ENCODE measurements around the gene MYD88. TPM values are rescaled to one million over a fixed set of nuclear protein-coding genes. Genes with fewer than 3 reads are reported as not detected.

Gene MYD88
- polyA plus RNA-seq, 1 donor from 2014 or later: 0.14 TPM

- H3K9me2 ChIP-seq (ENCODE audit: insufficient read depth, low read length): no peaks in the 10 kb centered on the region
- H3K9ac ChIP-seq (ENCODE audit: low read length): no peak overlapping the region
- no peaks in the 10 kb centered on the region for H3K9me3 ChIP-seq (ENCODE audit: low read length)
- TF ChIP-seq MXI1 (conservative IDR thresholded peaks at IDR 0.05; ENCODE audit: poor library complexity, severe bottlenecking) (no peak), CTCF (IDR thresholded peaks at IDR 0.05; ENCODE audit: poor library complexity, severe bottlenecking) (no peak), TAF1 (IDR thresholded peaks at IDR 0.05; ENCODE audit: low read depth) (no peak), RAD21 (conservative IDR thresholded peaks at IDR 0.05) (no peak), SMC3 (conservative IDR thresholded peaks at IDR 0.05; ENCODE audit: poor library complexity) (no peak), POLR2AphosphoS5 (IDR thresholded peaks at IDR 0.05) (no peak), REST (IDR thresholded peaks at IDR 0.05; ENCODE audit: borderline replicate concordance) (no peak), EP300 (conservative IDR thresholded peaks at IDR 0.05; ENCODE audit: poor library complexity, severe bottlenecking) (no peak), EZH2 (IDR thresholded peaks at IDR 0.05; ENCODE audit: borderline replicate concordance, insufficient read depth, low read length, poor library complexity, severe bottlenecking) (no peak)
- H3K27ac ChIP-seq (ENCODE audit: low read length): no peak overlapping the region
- no peaks in the 10 kb centered on the region for H4K20me1 ChIP-seq (ENCODE audit: insufficient read depth)
- no peaks in the 10 kb centered on the region for H3F3A ChIP-seq (ENCODE audit: insufficient read depth, low read length, poor library complexity, severe bottlenecking)
- H2AFZ ChIP-seq (ENCODE audit: low read depth, low read length): no peak overlapping the region
- H3K79me2 ChIP-seq (replicated peaks; ENCODE audit: insufficient read depth, low read length): no peaks in the 10 kb centered on the region
- no peaks in the 10 kb centered on the region for H3K36me3 ChIP-seq (ENCODE audit: insufficient read depth, low read length)
- no peak overlapping the region for H3K4me3 ChIP-seq (ENCODE audit: low read length)
- no peak overlapping the region for H3K4me2 ChIP-seq (ENCODE audit: low read length)
- no peaks in the 10 kb centered on the region for H3K27me3 ChIP-seq (ENCODE audit: insufficient read depth, low read depth, low read length)
Observed at GRCh38 chr3:38090453-38090852, 48.0 kb upstream of the MYD88 start.

- no peak overlapping the region for H3K9ac ChIP-seq (ENCODE audit: low read length)
- no peaks in the 10 kb centered on the region for H3K9me3 ChIP-seq (ENCODE audit: low read length)
- no peak overlapping the region for H2AFZ ChIP-seq (ENCODE audit: low read depth, low read length)
- no peaks in the 10 kb centered on the region for H3K9me2 ChIP-seq (ENCODE audit: insufficient read depth, low read length)
- no peak overlapping the region for H3K27ac ChIP-seq (ENCODE audit: low read length)
- H3K27me3 ChIP-seq (ENCODE audit: insufficient read depth, low read depth, low read length): no peaks in the 10 kb centered on the region
- no peaks in the 10 kb centered on the region for H4K20me1 ChIP-seq (ENCODE audit: insufficient read depth)
- no peak for TF ChIP-seq EP300 (conservative IDR thresholded peaks at IDR 0.05; ENCODE audit: poor library complexity, severe bottlenecking)
- no peak for TF ChIP-seq REST (IDR thresholded peaks at IDR 0.05; ENCODE audit: borderline replicate concordance)
- TF ChIP-seq RAD21 (conservative IDR thresholded peaks at IDR 0.05): no peak
- TF ChIP-seq CTCF (IDR thresholded peaks at IDR 0.05; ENCODE audit: poor library complexity, severe bottlenecking): no peak
- no peak for TF ChIP-seq TAF1 (IDR thresholded peaks at IDR 0.05; ENCODE audit: low read depth)
- TF ChIP-seq MXI1 (conservative IDR thresholded peaks at IDR 0.05; ENCODE audit: poor library complexity, severe bottlenecking): no peak
- no peak for TF ChIP-seq POLR2AphosphoS5 (IDR thresholded peaks at IDR 0.05)
- TF ChIP-seq SMC3 (conservative IDR thresholded peaks at IDR 0.05; ENCODE audit: poor library complexity): no peak
- no peak for TF ChIP-seq EZH2 (IDR thresholded peaks at IDR 0.05; ENCODE audit: borderline replicate concordance, insufficient read depth, low read length, poor library complexity, severe bottlenecking)
- H3F3A ChIP-seq (ENCODE audit: insufficient read depth, low read length, poor library complexity, severe bottlenecking): no peaks in the 10 kb centered on the region
- no peaks in the 10 kb centered on the region for H3K79me2 ChIP-seq (replicated peaks; ENCODE audit: insufficient read depth, low read length)
- no peak overlapping the region for H3K4me3 ChIP-seq (ENCODE audit: low read length)
- H3K36me3 ChIP-seq (ENCODE audit: insufficient read depth, low read length): no peaks in the 10 kb centered on the region
- H3K4me2 ChIP-seq (ENCODE audit: low read length): no peak overlapping the region
Observed at GRCh38 chr3:38094999-38095398, 43.5 kb upstream of the MYD88 start.

Measured in neural cell (in vitro differentiated cells).